H1 (cell line): ENCODE data around the gene PTGES2. TPM values are rescaled to one million over a fixed set of nuclear protein-coding genes. Genes with fewer than 3 reads are reported as not detected.

Experiments used
- CTCF ChIA-PET: fragments of 300-600 bp; sonication (Branson Sonifier 250); formaldehyde crosslinking; loops from one replicate; lab custom pipeline; 2021; ENCODE audit not compliant: partially characterized antibody; lab: Charles Lee
- POLR2A ChIA-PET: fragments of 300-600 bp; sonication (Branson Sonifier 250); formaldehyde crosslinking; loops from one replicate; lab custom pipeline; 2021; ENCODE audit warnings: inconsistent platforms; ENCODE audit not compliant: partially characterized antibody; lab: Charles Lee
- DNase-seq, 2 experiments: peaks; one replicate each; pipeline versions ENCODE4 v3.0.0 to v3.0.0-alpha.2; 2010 to 2022; ENCODE audit warnings: low spot score in 2 of 2, low read depth in 1 of 2, mixed read lengths in 1 of 2
- FAIRE-seq: peaks from 2 replicates; lab custom pipeline; 2011; peaks lifted over from hg19 to GRCh38; lab: Jason Lieb, UNC
- H2AFZ ChIP-seq: 2 replicates; pipeline ENCODE4 v1.8.1; 2012; ENCODE audit warnings: low read length, inconsistent platforms
- H2AK5ac ChIP-seq: 2 replicates; pipeline ENCODE4 v1.6.1; 2013; ENCODE audit warnings: low read depth, low read length
- H2BK120ac ChIP-seq: replicated peaks from 2 replicates; pipeline ENCODE3; 2013; ENCODE audit warnings: low read depth, low read length, inconsistent platforms
- H2BK12ac ChIP-seq: 2 replicates; pipeline ENCODE4 v1.6.1; 2013; ENCODE audit warnings: low read depth, low read length
- H2BK15ac ChIP-seq: 2 replicates; pipeline ENCODE4 v1.6.1; 2013; ENCODE audit warnings: low read length
- H2BK20ac ChIP-seq: 2 replicates; pipeline ENCODE4 v1.6.1; 2013; ENCODE audit warnings: low read length
- H2BK5ac ChIP-seq: 2 replicates; pipeline ENCODE4 v1.6.1; 2013; ENCODE audit warnings: low read depth, low read length
- H3K14ac ChIP-seq: 2 replicates; pipeline ENCODE4 v1.6.1; 2013; ENCODE audit warnings: inconsistent platforms; ENCODE audit not compliant: insufficient read length
- H3K18ac ChIP-seq: 2 replicates; pipeline ENCODE4 v1.6.1; 2013; ENCODE audit warnings: low read length; ENCODE audit errors: extremely low read depth
- H3K23ac ChIP-seq: 2 replicates; pipeline ENCODE4 v1.6.1; 2013; ENCODE audit warnings: inconsistent platforms; ENCODE audit not compliant: insufficient read length
- H3K23me2 ChIP-seq: 2 replicates; pipeline ENCODE4 v1.6.1; 2013; ENCODE audit warnings: low read depth, low read length
- H3K27ac ChIP-seq: 2 replicates; pipeline ENCODE4 v1.6.1; 2011; ENCODE audit warnings: low read depth, low read length, inconsistent platforms
- H3K27me3 ChIP-seq, 4 experiments: replicated peaks in 1 of 4; 1 replicate in 1 of 4; 2 replicates in 3 of 4; pipeline versions ENCODE4 v1.6.1 to v1.8.1; 2011 to 2013; ENCODE audit warnings: low read length in 3 of 4, mild to moderate bottlenecking in 3 of 4, inconsistent platforms in 2 of 4, mixed read lengths in 2 of 4, moderate library complexity in 1 of 4; ENCODE audit not compliant: control insufficient read depth in 3 of 4, insufficient read depth in 3 of 4; ENCODE audit errors: extremely low read depth in 1 of 4
- H3K36me3 ChIP-seq, 4 experiments: 2 replicates each; pipeline versions ENCODE4 v1.6.1 to v1.8.1; 2011 to 2013; ENCODE audit warnings: mild to moderate bottlenecking in 4 of 4, low read length in 3 of 4, moderate library complexity in 2 of 4, control low read depth in 1 of 4, inconsistent platforms in 1 of 4; ENCODE audit not compliant: insufficient read depth in 4 of 4, control insufficient read depth in 2 of 4
- H3K4ac ChIP-seq: replicated peaks from 2 replicates; pipeline ENCODE3; 2013; ENCODE audit warnings: low read length, low read depth, mixed read lengths, inconsistent platforms; ENCODE audit not compliant: insufficient read length
- H3K4me1 ChIP-seq, 4 experiments: replicated peaks in 1 of 4; 1 replicate in 1 of 4; 2 replicates in 3 of 4; pipeline versions ENCODE4 v1.6.1 to v1.8.1; 2011 to 2013; ENCODE audit warnings: low read length in 3 of 4, inconsistent platforms in 2 of 4, mixed read lengths in 1 of 4; ENCODE audit not compliant: insufficient read depth in 4 of 4, control insufficient read depth in 3 of 4
- H3K4me2 ChIP-seq, 2 experiments: 2 replicates each; pipeline versions ENCODE4 v1.6.1 to v1.8.1; 2011 to 2013; ENCODE audit warnings: low read depth in 2 of 2, low read length in 2 of 2, control low read depth in 1 of 2, inconsistent platforms in 1 of 2, mild to moderate bottlenecking in 1 of 2; ENCODE audit not compliant: insufficient read depth in 1 of 2
- H3K4me3 ChIP-seq, 4 experiments: fragments of 200-600, 300-600 bp in 1 of 4; sonication (generic), shearing (Covaris generic), sonication (Bioruptor Twin) in 1 of 4; 2 replicates each; pipeline versions ENCODE4 v1.5.1 to v1.8.1; 2011 to 2016; ENCODE audit warnings: low read length in 4 of 4, low read depth in 3 of 4, control low read depth in 2 of 4, inconsistent platforms in 2 of 4, mild to moderate bottlenecking in 2 of 4, mixed read lengths in 1 of 4, moderate library complexity in 1 of 4; ENCODE audit not compliant: insufficient read depth in 2 of 4; ENCODE audit errors: extremely low read depth in 1 of 4
- H3K56ac ChIP-seq: replicated peaks from 2 replicates; pipeline ENCODE3; 2013; ENCODE audit warnings: low read depth, mild to moderate bottlenecking, mixed read lengths, low read length, inconsistent platforms; ENCODE audit not compliant: insufficient read length
- H3K79me1 ChIP-seq: 2 replicates; pipeline ENCODE4 v1.6.1; 2013; ENCODE audit warnings: low read depth, low read length, control low read depth
- H3K79me2 ChIP-seq, 2 experiments: 2 replicates each; pipeline versions ENCODE4 v1.6.1 to v1.8.1; 2012 to 2013; ENCODE audit warnings: low read length in 2 of 2, mild to moderate bottlenecking in 2 of 2, inconsistent platforms in 1 of 2; ENCODE audit not compliant: insufficient read depth in 2 of 2, control insufficient read depth in 1 of 2
- H3K9ac ChIP-seq, 4 experiments: replicated peaks in 1 of 4; 1 replicate in 1 of 4; 2 replicates in 3 of 4; pipeline versions ENCODE4 v1.6.1 to v1.8.1; 2011 to 2013; ENCODE audit warnings: low read depth in 3 of 4, low read length in 3 of 4, control low read depth in 2 of 4, mild to moderate bottlenecking in 2 of 4, moderate library complexity in 2 of 4, inconsistent platforms in 1 of 4; ENCODE audit errors: extremely low read depth in 1 of 4
- H3K9me3 ChIP-seq, 2 experiments: 2 replicates each; pipeline versions ENCODE4 v1.6.1 to v1.8.1; 2012 to 2013; ENCODE audit warnings: mild to moderate bottlenecking in 2 of 2, moderate library complexity in 2 of 2, control low read depth in 1 of 2, inconsistent platforms in 1 of 2, low read depth in 1 of 2, low read length in 1 of 2, mixed read lengths in 1 of 2; ENCODE audit not compliant: insufficient read depth in 2 of 2
- H4K20me1 ChIP-seq, 2 experiments: replicated peaks in 1 of 2; 2 replicates each; pipeline versions ENCODE3 to v1.8.1; 2011 to 2013; ENCODE audit warnings: inconsistent platforms in 2 of 2, low read length in 2 of 2, mild to moderate bottlenecking in 1 of 2; ENCODE audit not compliant: insufficient read depth in 2 of 2, control insufficient read depth in 1 of 2
- H4K5ac ChIP-seq: 2 replicates; pipeline ENCODE4 v1.6.1; 2013; ENCODE audit warnings: low read length, low read depth, mixed read lengths, inconsistent platforms; ENCODE audit not compliant: insufficient read length
- H4K8ac ChIP-seq: 2 replicates; pipeline ENCODE4 v1.8.0; 2013; ENCODE audit warnings: mild to moderate bottlenecking, moderate library complexity, low read length, inconsistent platforms; ENCODE audit not compliant: insufficient read depth; ENCODE audit errors: extremely low read depth
- H4K91ac ChIP-seq: replicated peaks from 2 replicates; pipeline ENCODE3; 2013; ENCODE audit warnings: low read length, mixed read lengths, inconsistent platforms; ENCODE audit not compliant: insufficient read length
- BCL11A ChIP-seq, 2 experiments: IDR thresholded peaks; one replicate each; pipeline ENCODE4 v1.6.1; 2011; ENCODE audit warnings: low read depth in 2 of 2, low read length in 2 of 2, mild to moderate bottlenecking in 2 of 2
- CBX8 ChIP-seq: fragments of 300-800, 300-1000 bp; sonication (generic); IDR thresholded peaks from 2 replicates; pipeline ENCODE4 v1.7.1; 2016; ENCODE audit warnings: low read depth, low read length, borderline replicate concordance
- CHD2 ChIP-seq: IDR thresholded peaks from 2 replicates; pipeline ENCODE4 v1.6.1; 2012; ENCODE audit warnings: low read length, improper control_type of control experiment
- CTBP2 ChIP-seq: IDR thresholded peaks from 2 replicates; pipeline ENCODE4 v1.7.0; 2011; ENCODE audit warnings: borderline replicate concordance, mild to moderate bottlenecking, moderate library complexity, mixed read lengths, low read length; ENCODE audit not compliant: insufficient read depth, insufficient read length
- EGR1 ChIP-seq: IDR thresholded peaks from 2 replicates; pipeline ENCODE4 v1.6.1; 2011; ENCODE audit warnings: low read depth, low read length, borderline replicate concordance
- KDM1A ChIP-seq: fragments of 200-600, 300-600 bp; sonication (generic); IDR thresholded peaks from 2 replicates; pipeline ENCODE4 v1.7.1; 2016; ENCODE audit warnings: mild to moderate bottlenecking, low read length, borderline replicate concordance
- NANOG ChIP-seq: IDR thresholded peaks from 2 replicates; pipeline ENCODE4 v1.6.1; 2011; ENCODE audit warnings: low read length, low read depth, mild to moderate bottlenecking, inconsistent platforms; ENCODE audit not compliant: insufficient read depth, poor library complexity, severe bottlenecking
- POLR2AphosphoS5 ChIP-seq: IDR thresholded peaks from 2 replicates; pipeline ENCODE4 v1.6.1; 2011; ENCODE audit warnings: low read depth, low read length
- RBBP5 ChIP-seq: IDR thresholded peaks from 2 replicates; pipeline ENCODE4 v1.7.1; 2012; ENCODE audit warnings: low read depth, mild to moderate bottlenecking, inconsistent platforms, low read length, moderate library complexity, borderline replicate concordance
- SP2 ChIP-seq: IDR thresholded peaks from 2 replicates; pipeline ENCODE4 v1.6.1; 2012; ENCODE audit warnings: mild to moderate bottlenecking, low read length, inconsistent platforms
- SUZ12 ChIP-seq: fragments of 200-600 bp; sonication (generic); IDR thresholded peaks from 2 replicates; pipeline ENCODE4 v1.6.1; 2012; ENCODE audit warnings: mild to moderate bottlenecking, inconsistent platforms, low read length, moderate library complexity, mixed read lengths
- WGBS, 2 experiments: shearing (Covaris generic) in 1 of 2; methylation state at CpG; one replicate each; pipeline versions ENCODE4 v1.1.6 to v1.1.7; 2013 to 2015; ENCODE audit warnings: low lambda C conversion rate in 2 of 2, mixed read lengths in 2 of 2, inconsistent platforms in 1 of 2, low coverage in 1 of 2, missing lambda C conversion rate in 1 of 2; ENCODE audit not compliant: insufficient replicate concordance in 2 of 2, insufficient coverage in 1 of 2, insufficient read length in 1 of 2; ENCODE audit errors: extremely low coverage in 1 of 2, missing lambda C conversion rate in 1 of 2; 5-methylcytosine and 5-hydroxymethylcytosine counted together
- polyA plus RNA-seq, 7 experiments: library from polyadenylated mRNA; depleted of rRNA in 3 of 7; stranded (reverse) in 5 of 7; unstranded in 2 of 7; fragments of >200 nt in 5 of 7; fragments of 200-250 nt in 2 of 7; gene quantifications; 1 replicate in 5 of 7; 2 replicates in 1 of 7; 4 replicates in 1 of 7; pipeline versions ENCODE4 v1.2.1 to v1.2.3, GENCODE V29; 2011 to 2013; ENCODE audit warnings: missing spikeins in 2 of 7, mixed read lengths in 2 of 7
- total RNA-seq: library from RNA; stranded (reverse); fragmentation: NEBNext Ultra II Directional; extraction: Animal tissue kit (Norgen Biotek cat#: 25700); gene quantifications from 2 replicates; pipeline ENCODE4 v1.2.1, GENCODE V29; 2021
- TF ChIP-seq, protein P1 (sequence below): IDR thresholded peaks from 2 replicates; pipeline ENCODE4 v1.6.1; 2012; ENCODE audit warnings: low read length, inconsistent platforms

PTGES2 gene
- total and polyA plus RNA-seq, 2 of the 8 experiments (the other 6 are each of a cell fraction or from before 2014, with no cell fraction given) = 80.7 to 81.2 TPM

DNA sequence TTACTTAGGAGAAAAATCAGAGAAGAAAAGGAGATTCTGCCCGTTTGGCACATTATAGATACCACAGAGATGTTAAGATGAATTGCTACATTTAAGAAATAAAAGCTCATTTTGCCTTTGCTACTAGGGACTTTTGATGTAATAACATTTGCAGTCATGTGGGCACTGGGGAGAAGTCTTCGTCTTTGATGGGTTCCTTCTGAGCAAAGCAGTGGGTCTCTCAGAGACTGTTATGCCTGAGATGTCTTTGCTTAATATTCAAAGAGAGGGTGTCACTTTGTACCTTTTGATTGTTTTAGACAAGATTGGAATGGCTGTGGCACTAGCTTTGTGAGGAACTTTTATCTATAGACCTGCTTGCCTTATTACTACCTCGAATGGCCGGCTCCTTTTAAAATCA, 34.5 kb downstream of the PTGES2 start:
- Histone ChIP-seq H2BK5ac (no peak overlapping the region), H2BK120ac (no peak overlapping the region), H3K4ac (no peak overlapping the region), H2AK5ac (no peak overlapping the region), H3K4me3 (no peak overlapping the region), H3K23me2 (no peaks in the 10 kb centered on the region), H3K18ac (no peak overlapping the region), H3K9me3 (no peaks in the 10 kb centered on the region), H3K79me1 (peaks cover 16% of the 10 kb centered on the region), H3K36me3 (no peaks in the 10 kb centered on the region), H3K27me3 (no peaks in the 10 kb centered on the region), H3K23ac (no peak overlapping the region), H2BK20ac (no peak overlapping the region), H3K4me1 (peaks cover 0 to 12% (median 9%) of the 10 kb centered on the region in 4 experiments; a peak in 6 of 7 replicates), H2BK12ac (no peak overlapping the region), H2BK15ac (no peak overlapping the region), H3K79me2 (peaks cover 0 to 22% of the 10 kb centered on the region in 2 experiments; a peak in 2 of 4 replicates), H4K5ac (no peak overlapping the region), H3K4me2 (no peak overlapping the region), H4K91ac (no peak overlapping the region), H4K8ac (no peak overlapping the region), H3K14ac (no peak overlapping the region), H3K9ac (no peak overlapping the region), H3K27ac (no peak overlapping the region), H2AFZ (no peak overlapping the region), H4K20me1 (peaks cover 0 to 9% of the 10 kb centered on the region in 2 experiments), H3K56ac (no peak overlapping the region)
- ChIA-PET POLR2A (interaction anchor here (0.5 to 5.0 kb wide), 4 partner anchors 11 to 163 kb away, joined by 3 to 33 read pairs (median 4); partner anchors contain the start of gene PIP5KL1), CTCF (interaction anchor here (0.7 to 4.8 kb wide), 12 partner anchors 8 to 150 kb away, joined by 3 to 42 read pairs (median 4); no protein-coding TSS in a partner anchor)
- DNase-seq (no peak), FAIRE-seq (no peak)
- WGBS, 2 experiments = 67% methylated on average over 4 of the region's 4 CpGs; no CpG with 5 or more reads in 1 of the 2 experiments
- TF ChIP-seq KDM1A (no peak), RBBP5 (no peak), CBX8 (no peak), EGR1 (no peak), SUZ12 (no peak), NANOG (no peak), POLR2AphosphoS5 (no peak), CTBP2 (no peak), BCL11A (IDR thresholded peaks at IDR 0.05; ENCODE audit: low read depth in 2 of 2, low read length in 2 of 2) (no peak), SP2 (no peak), CHD2 (no peak)
- TF ChIP-seq, protein P1, sequence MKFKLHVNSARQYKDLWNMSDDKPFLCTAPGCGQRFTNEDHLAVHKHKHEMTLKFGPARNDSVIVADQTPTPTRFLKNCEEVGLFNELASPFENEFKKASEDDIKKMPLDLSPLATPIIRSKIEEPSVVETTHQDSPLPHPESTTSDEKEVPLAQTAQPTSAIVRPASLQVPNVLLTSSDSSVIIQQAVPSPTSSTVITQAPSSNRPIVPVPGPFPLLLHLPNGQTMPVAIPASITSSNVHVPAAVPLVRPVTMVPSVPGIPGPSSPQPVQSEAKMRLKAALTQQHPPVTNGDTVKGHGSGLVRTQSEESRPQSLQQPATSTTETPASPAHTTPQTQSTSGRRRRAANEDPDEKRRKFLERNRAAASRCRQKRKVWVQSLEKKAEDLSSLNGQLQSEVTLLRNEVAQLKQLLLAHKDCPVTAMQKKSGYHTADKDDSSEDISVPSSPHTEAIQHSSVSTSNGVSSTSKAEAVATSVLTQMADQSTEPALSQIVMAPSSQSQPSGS = no peak
